ENCODE measurements around the gene COL26A1.

DNA sequence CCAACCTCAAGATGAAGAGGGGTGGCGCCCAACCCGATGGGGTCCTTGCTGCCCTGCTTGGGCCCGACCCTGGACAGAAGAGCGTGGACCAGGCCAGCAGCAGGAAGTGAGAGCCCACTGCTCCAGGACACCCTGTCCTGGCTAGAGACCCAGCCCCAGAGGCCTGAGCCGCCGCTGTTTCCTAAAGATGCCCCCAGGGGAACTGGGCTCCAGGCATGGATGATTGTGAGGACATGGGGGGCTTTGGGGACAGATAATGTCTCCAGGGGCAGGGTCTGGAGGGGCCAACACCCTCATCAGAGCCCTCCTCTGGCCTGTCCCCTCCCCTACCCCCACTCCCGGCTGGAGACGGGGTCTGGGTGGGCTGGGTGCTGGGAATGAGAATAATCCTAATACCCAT lies 194.7 kb downstream of the COL26A1 start:
- TF ChIP-seq, protein P1, sequence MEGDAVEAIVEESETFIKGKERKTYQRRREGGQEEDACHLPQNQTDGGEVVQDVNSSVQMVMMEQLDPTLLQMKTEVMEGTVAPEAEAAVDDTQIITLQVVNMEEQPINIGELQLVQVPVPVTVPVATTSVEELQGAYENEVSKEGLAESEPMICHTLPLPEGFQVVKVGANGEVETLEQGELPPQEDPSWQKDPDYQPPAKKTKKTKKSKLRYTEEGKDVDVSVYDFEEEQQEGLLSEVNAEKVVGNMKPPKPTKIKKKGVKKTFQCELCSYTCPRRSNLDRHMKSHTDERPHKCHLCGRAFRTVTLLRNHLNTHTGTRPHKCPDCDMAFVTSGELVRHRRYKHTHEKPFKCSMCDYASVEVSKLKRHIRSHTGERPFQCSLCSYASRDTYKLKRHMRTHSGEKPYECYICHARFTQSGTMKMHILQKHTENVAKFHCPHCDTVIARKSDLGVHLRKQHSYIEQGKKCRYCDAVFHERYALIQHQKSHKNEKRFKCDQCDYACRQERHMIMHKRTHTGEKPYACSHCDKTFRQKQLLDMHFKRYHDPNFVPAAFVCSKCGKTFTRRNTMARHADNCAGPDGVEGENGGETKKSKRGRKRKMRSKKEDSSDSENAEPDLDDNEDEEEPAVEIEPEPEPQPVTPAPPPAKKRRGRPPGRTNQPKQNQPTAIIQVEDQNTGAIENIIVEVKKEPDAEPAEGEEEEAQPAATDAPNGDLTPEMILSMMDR (IDR thresholded peaks at IDR 0.05; ENCODE audit: poor library complexity, severe bottlenecking): no peak
- TF ChIP-seq EP300 (conservative IDR thresholded peaks at IDR 0.05; ENCODE audit: poor library complexity, severe bottlenecking): no peak
- TF ChIP-seq, protein P2, sequence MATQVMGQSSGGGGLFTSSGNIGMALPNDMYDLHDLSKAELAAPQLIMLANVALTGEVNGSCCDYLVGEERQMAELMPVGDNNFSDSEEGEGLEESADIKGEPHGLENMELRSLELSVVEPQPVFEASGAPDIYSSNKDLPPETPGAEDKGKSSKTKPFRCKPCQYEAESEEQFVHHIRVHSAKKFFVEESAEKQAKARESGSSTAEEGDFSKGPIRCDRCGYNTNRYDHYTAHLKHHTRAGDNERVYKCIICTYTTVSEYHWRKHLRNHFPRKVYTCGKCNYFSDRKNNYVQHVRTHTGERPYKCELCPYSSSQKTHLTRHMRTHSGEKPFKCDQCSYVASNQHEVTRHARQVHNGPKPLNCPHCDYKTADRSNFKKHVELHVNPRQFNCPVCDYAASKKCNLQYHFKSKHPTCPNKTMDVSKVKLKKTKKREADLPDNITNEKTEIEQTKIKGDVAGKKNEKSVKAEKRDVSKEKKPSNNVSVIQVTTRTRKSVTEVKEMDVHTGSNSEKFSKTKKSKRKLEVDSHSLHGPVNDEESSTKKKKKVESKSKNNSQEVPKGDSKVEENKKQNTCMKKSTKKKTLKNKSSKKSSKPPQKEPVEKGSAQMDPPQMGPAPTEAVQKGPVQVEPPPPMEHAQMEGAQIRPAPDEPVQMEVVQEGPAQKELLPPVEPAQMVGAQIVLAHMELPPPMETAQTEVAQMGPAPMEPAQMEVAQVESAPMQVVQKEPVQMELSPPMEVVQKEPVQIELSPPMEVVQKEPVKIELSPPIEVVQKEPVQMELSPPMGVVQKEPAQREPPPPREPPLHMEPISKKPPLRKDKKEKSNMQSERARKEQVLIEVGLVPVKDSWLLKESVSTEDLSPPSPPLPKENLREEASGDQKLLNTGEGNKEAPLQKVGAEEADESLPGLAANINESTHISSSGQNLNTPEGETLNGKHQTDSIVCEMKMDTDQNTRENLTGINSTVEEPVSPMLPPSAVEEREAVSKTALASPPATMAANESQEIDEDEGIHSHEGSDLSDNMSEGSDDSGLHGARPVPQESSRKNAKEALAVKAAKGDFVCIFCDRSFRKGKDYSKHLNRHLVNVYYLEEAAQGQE (IDR thresholded peaks at IDR 0.05; ENCODE audit: borderline replicate concordance): no peak

All from neural cell (in vitro differentiated cells).